ENCODE data around the gene MAP3K6. TPM values are rescaled to one million over a fixed set of nuclear protein-coding genes. Genes with fewer than 3 reads are reported as not detected.
A peak's percentile ranks its signal among the peaks of the same experiment; 100 is the strongest.

MAP3K6 gene
- total and polyA plus RNA-seq, 3 experiments from 2014 or later = 6.0 to 7.1 (median 6.9) TPM

- ChIA-PET CTCF (interaction anchor here (0.8 to 8.0 kb wide), 7 partner anchors 13 to 56 kb away, joined by 3 to 99 read pairs (median 3); partner anchors contain the start of gene MAP3K6), POLR2A (no interaction called here)
- Mint-ChIP-seq H3K4me3 (no peak overlapping the region), H3K27ac (no peak overlapping the region), H3K4me1 (peaks cover 29 to 39% (median 34%) of the 10 kb centered on the region in 3 donors), H3K9me3 (no peaks in the 10 kb centered on the region), H3K27me3 (peaks cover 0 to 3% of the 10 kb centered on the region in 2 donors), H3K36me3 (peaks cover 0 to 32% (median 1%) of the 10 kb centered on the region in 3 donors)
- Histone ChIP-seq H3K27me3 (ENCODE audit: insufficient read depth, low read length, poor library complexity, severe bottlenecking) (no peaks in the 10 kb centered on the region), H3K4me1 (ENCODE audit: insufficient read depth, low read length) (peaks cover 36% of the 10 kb centered on the region), H3K27ac (ENCODE audit: low read depth, low read length) (no peak overlapping the region), H3K36me3 (ENCODE audit: insufficient read depth, low read length) (peaks cover 3% of the 10 kb centered on the region), H3K9me3 (ENCODE audit: low read length) (no peaks in the 10 kb centered on the region), H3K4me3 (ENCODE audit: low read length) (no peak overlapping the region)
- DNase-seq = no peak
These were observed 13.6 kb downstream of the MAP3K6 start for GRCh38 chr1:27353166-27353565.

DNA sequence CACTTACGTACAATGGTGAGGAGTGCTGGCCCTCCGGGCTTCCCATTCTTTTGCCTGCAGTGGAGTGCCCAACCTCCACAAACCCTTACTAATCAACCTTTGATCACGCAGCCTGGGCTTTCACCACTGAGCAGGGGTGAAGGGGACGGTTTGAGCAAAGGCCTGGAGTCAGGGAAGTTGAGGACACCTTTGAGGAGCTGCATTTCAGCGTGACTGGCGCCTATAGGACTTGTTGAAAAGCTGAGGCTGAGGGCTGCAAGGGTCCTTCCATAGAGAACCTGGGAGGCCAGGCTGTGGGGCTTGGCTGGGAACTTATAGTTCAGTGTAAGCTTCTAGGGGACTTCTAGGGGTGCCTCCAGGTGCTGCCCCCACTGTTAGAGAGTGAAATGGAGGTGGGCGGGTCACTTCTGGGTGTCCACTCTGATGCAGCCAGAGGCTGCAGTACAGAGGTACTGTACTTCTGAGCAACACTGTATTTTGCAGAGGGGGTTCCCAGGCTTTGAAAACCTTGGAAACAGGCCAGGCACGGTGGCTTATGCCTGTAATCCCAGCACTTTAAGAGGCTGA lies 15.1 kb downstream of the MAP3K6 start:
- H3K27ac Mint-ChIP-seq = peak overlapping the region in 1 of 8 donors; percentile 27
- Histone ChIP-seq H3K36me3 (ENCODE audit: insufficient read depth, low read length) (peaks cover 3% of the 10 kb centered on the region), H3K4me1 (ENCODE audit: insufficient read depth, low read length) (peaks cover 20% of the 10 kb centered on the region), H3K9me3 (ENCODE audit: low read length) (no peaks in the 10 kb centered on the region), H3K27me3 (ENCODE audit: insufficient read depth, low read length, poor library complexity, severe bottlenecking) (no peaks in the 10 kb centered on the region), H3K27ac (ENCODE audit: low read depth, low read length) (no peak overlapping the region), H3K4me3 (ENCODE audit: low read length) (no peak overlapping the region)
- DNase-seq = no peak
- peaks cover 19 to 33% (median 22%) of the 10 kb centered on the region in 3 donors for H3K4me1 Mint-ChIP-seq
- H3K27me3 Mint-ChIP-seq = peaks cover 0 to 5% of the 10 kb centered on the region in 2 donors
- H3K36me3 Mint-ChIP-seq = peaks cover 0 to 44% (median 1%) of the 10 kb centered on the region in 3 donors
- H3K9me3 Mint-ChIP-seq = no peaks in the 10 kb centered on the region
- ChIA-PET CTCF (interaction anchor here (8.0 kb wide), 1 partner anchor 18 kb away, joined by 99 read pairs; no protein-coding TSS in a partner anchor), POLR2A (interaction anchor here (1.1 kb wide), 1 partner anchor 10 kb away, joined by 3 read pairs; no protein-coding TSS in a partner anchor)
- H3K4me3 Mint-ChIP-seq = peak overlapping the region in 1 of 7 donors; percentile 45

DNA sequence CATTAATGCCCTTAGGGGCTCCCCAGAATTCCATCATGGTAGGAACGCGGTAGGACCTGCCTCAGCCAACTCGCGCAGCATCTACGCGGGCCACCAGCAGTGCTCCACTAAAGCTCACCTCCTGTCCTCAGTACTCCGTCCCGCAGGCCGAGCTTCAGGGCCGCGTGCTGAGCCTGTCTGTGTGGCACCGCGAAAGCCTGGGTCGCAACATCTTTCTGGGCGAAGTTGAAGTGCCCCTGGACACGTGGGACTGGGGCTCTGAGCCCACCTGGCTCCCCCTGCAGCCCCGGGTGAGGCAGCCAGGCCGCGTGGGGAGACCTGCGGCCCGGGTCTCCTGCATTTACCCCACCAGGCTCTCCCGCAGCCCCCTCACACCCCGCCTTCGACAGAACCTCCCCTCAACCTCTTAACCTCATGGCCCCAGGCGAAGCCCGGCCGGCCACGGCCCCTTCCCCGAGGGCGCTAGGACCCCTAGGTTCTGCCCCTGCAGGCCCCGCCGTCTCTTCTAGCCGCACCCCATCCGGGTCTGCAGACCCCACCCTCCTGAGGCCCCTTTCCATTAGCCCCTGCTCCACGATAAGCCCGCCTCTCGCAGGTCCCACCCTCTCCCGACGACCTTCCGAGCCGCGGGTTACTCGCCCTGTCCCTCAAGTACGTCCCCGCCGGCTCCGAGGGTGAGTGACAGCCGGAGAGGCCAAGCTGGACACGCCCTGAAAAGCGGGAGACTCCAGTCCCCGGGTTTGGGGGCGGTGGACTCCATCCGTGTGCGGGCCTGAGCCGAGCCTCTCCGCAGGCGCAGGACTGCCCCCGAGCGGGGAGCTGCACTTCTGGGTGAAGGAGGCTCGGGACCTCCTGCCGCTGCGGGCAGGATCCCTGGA lies 15.9 kb downstream of the MAP3K6 start:
- Histone ChIP-seq H3K36me3 (ENCODE audit: insufficient read depth, low read length) (peaks cover 8% of the 10 kb centered on the region), H3K27ac (ENCODE audit: low read depth, low read length) (no peak overlapping the region), H3K9me3 (ENCODE audit: low read length) (no peaks in the 10 kb centered on the region), H3K4me3 (ENCODE audit: low read length) (no peak overlapping the region), H3K4me1 (ENCODE audit: insufficient read depth, low read length) (peaks cover 13% of the 10 kb centered on the region), H3K27me3 (ENCODE audit: insufficient read depth, low read length, poor library complexity, severe bottlenecking) (no peaks in the 10 kb centered on the region)
- Mint-ChIP-seq H3K9me3 (no peaks in the 10 kb centered on the region), H3K4me3 (no peak overlapping the region), H3K27me3 (peaks cover 0 to 5% of the 10 kb centered on the region in 2 donors), H3K27ac (peak overlapping the region in 1 of 8 donors; percentile 46), H3K36me3 (peaks cover 1 to 50% (median 4%) of the 10 kb centered on the region in 3 donors), H3K4me1 (peaks cover 18 to 33% (median 21%) of the 10 kb centered on the region in 3 donors)
- ChIA-PET CTCF (interaction anchor here (0.9 to 8.0 kb wide), 3 partner anchors 17 to 20 kb away, joined by 3 to 99 read pairs (median 15); no protein-coding TSS in a partner anchor), POLR2A (interaction anchor here (1.1 kb wide), 1 partner anchor 15 kb away, joined by 3 read pairs; no protein-coding TSS in a partner anchor)
- no peak for DNase-seq

- Mint-ChIP-seq H3K4me3 (peak overlapping the region in 1 of 7 donors; percentile 20), H3K27me3 (peaks cover 0 to 5% of the 10 kb centered on the region in 2 donors), H3K4me1 (peaks cover 13 to 32% (median 14%) of the 10 kb centered on the region in 3 donors), H3K27ac (peak overlapping the region in 1 of 8 donors; percentile 46), H3K36me3 (peaks cover 1 to 55% (median 4%) of the 10 kb centered on the region in 3 donors), H3K9me3 (no peaks in the 10 kb centered on the region)
- Histone ChIP-seq H3K27me3 (ENCODE audit: insufficient read depth, low read length, poor library complexity, severe bottlenecking) (no peaks in the 10 kb centered on the region), H3K27ac (ENCODE audit: low read depth, low read length) (no peak overlapping the region), H3K36me3 (ENCODE audit: insufficient read depth, low read length) (peaks cover 9% of the 10 kb centered on the region), H3K9me3 (ENCODE audit: low read length) (no peaks in the 10 kb centered on the region), H3K4me1 (ENCODE audit: insufficient read depth, low read length) (peaks cover 11% of the 10 kb centered on the region), H3K4me3 (ENCODE audit: low read length) (no peak overlapping the region)
- no peak for DNase-seq
- POLR2A ChIA-PET = interaction anchor here (1.1 kb wide), 1 partner anchor 16 kb away, joined by 3 read pairs; no protein-coding TSS in a partner anchor
- CTCF ChIA-PET = interaction anchor here (0.9 to 2.8 kb wide), 3 partner anchors 17 to 38 kb away, joined by 3 to 15 read pairs (median 4); no protein-coding TSS in a partner anchor
These were observed 16.7 kb downstream of the MAP3K6 start for GRCh38 chr1:27349784-27350662.

DNA sequence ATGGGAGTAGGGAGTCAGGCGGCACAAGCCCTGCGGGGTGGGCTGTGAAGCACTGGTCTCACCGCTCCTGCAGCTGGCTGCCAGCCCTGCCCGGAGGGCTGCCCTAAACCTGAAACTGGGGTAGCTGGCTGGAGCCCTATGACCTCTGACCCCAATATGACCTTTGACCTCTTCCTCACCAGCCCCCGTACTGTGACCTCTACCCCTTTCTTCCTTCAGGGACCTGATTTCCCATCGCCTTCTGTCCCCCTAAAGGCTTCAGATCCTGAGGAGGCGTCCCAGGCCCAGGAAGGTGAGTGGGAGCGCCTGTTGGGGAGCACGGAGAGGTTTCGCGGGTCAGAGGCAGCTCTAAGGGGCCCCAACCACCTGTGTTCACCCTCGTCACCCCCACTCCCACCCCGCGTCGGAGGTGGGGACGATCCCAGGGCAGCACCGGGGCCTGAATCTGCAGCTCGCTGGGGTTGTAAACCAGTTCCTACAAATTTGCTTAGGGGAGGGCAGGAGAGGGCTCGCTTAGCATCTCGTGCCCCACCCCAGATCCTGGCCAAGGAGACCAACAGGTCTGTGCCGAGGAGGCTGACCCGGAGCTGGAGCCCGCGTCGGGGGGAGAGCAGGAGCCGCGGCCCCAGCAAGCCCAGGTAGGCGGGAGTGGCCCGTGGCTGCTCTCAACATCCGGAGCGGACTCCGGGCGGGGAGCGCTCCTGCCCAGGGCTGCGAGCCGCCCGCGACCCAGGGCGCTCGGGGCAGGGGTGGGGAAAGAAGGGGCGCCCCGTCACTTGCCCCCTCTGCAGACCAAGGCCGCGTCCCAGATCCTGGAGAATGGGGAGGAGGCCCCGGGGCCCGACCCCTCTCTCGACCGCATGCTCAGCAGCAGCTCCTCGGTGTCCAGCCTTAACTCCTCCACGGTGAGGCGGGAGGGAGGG lies 17.6 kb downstream of the MAP3K6 start:
- Histone ChIP-seq H3K4me3 (ENCODE audit: low read length) (peak overlapping the region; percentile 41), H3K9me3 (ENCODE audit: low read length) (no peaks in the 10 kb centered on the region), H3K27ac (ENCODE audit: low read depth, low read length) (no peak overlapping the region), H3K36me3 (ENCODE audit: insufficient read depth, low read length) (peaks cover 9% of the 10 kb centered on the region), H3K4me1 (ENCODE audit: insufficient read depth, low read length) (peaks cover 17% of the 10 kb centered on the region), H3K27me3 (ENCODE audit: insufficient read depth, low read length, poor library complexity, severe bottlenecking) (no peaks in the 10 kb centered on the region)
- Mint-ChIP-seq H3K27me3 (peaks cover 0 to 4% of the 10 kb centered on the region in 2 donors), H3K4me1 (peaks cover 17 to 38% (median 18%) of the 10 kb centered on the region in 3 donors), H3K27ac (peak overlapping the region in 4 of 8 donors; percentile 29 to 73 (median 66)), H3K4me3 (peak overlapping the region in 5 of 7 donors; percentile 6 to 54 (median 45)), H3K36me3 (peaks cover 1 to 58% (median 4%) of the 10 kb centered on the region in 3 donors), H3K9me3 (no peaks in the 10 kb centered on the region)
- ChIA-PET CTCF (interaction anchor here (0.9 to 2.8 kb wide), 5 partner anchors 8 to 49 kb away, joined by 3 to 15 read pairs (median 4); no protein-coding TSS in a partner anchor), POLR2A (interaction anchor here (0.5 to 1.3 kb wide), 3 partner anchors 9 to 17 kb away, joined by 3 to 4 read pairs (median 3); partner anchors contain the start of gene MAP3K6)
- DNase-seq = peak in 4 of 5 donors; percentile 25 to 53 (median 36)

DNA sequence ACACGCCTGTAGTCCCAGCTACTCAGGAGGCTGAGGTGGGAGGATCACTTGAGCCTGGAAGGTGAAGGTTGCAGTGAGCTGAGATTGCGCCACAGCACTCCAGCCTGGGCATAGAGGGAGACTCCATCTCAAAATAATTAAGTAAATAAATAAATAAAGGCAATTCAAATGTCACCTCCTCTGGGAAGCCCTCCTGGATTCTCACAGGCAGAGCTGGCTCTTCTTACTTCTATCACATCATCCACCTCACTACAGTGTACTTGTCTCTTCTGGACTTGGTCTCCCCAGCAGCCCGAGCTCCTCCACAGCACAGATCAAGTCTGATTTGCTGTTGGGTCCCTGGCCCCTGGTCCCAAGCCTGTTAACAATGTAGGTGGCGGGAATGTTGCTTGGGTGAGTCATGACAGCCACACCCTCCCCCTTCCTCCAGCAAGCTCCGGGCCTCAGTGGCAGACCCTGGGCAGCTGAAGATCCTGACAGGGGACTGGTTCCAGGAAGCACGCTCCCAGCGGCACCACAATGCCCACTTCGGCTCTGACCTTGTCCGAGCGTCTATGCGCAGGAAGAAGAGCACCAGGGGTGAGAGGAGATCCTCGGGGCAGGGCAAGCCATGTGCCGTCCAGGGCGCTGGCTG lies 19.7 kb downstream of the MAP3K6 start:
- Histone ChIP-seq H3K4me3 (ENCODE audit: low read length) (no peak overlapping the region), H3K4me1 (ENCODE audit: insufficient read depth, low read length) (peaks cover 24% of the 10 kb centered on the region), H3K36me3 (ENCODE audit: insufficient read depth, low read length) (peaks cover 9% of the 10 kb centered on the region), H3K27me3 (ENCODE audit: insufficient read depth, low read length, poor library complexity, severe bottlenecking) (no peaks in the 10 kb centered on the region), H3K27ac (ENCODE audit: low read depth, low read length) (no peak overlapping the region), H3K9me3 (ENCODE audit: low read length) (no peaks in the 10 kb centered on the region)
- H3K36me3 Mint-ChIP-seq = peaks cover 0 to 61% (median 4%) of the 10 kb centered on the region in 3 donors
- POLR2A ChIA-PET = interaction anchor here (0.5 to 1.4 kb wide), 2 partner anchors 9 to 10 kb away, joined by 3 to 5 read pairs; no protein-coding TSS in a partner anchor
- H3K4me1 Mint-ChIP-seq = peaks cover 23 to 51% (median 27%) of the 10 kb centered on the region in 3 donors
- H3K27me3 Mint-ChIP-seq = peaks cover 0 to 2% of the 10 kb centered on the region in 2 donors
- no peaks in the 10 kb centered on the region for H3K9me3 Mint-ChIP-seq
- DNase-seq = no peak
- CTCF ChIA-PET = interaction anchor here (1.0 to 9.4 kb wide), 4 partner anchors 10 to 51 kb away, joined by 3 to 115 read pairs (median 8); partner anchors contain the start of gene MAP3K6
- H3K27ac Mint-ChIP-seq = peak overlapping the region in 4 of 8 donors; percentile 54 to 85 (median 69)
- peak overlapping the region in 1 of 7 donors; percentile 16 for H3K4me3 Mint-ChIP-seq
